ENCODE results near the gene TMEM51. TPM values are rescaled to one million over a fixed set of nuclear protein-coding genes. Genes with fewer than 3 reads are reported as not detected.

The TMEM51 gene
- total and polyA plus RNA-seq, 2 of the 13 experiments (the other 11 are each of a cell fraction or from before 2014, with no cell fraction given), result 12.2 to 22.3 TPM

- TF ChIP-seq ZFP91 (CRISPR knock-in tag; IDR thresholded peaks at IDR 0.05; ENCODE audit: borderline replicate concordance) (peak; percentile 34; the same call in 1 of the 2 replicates), MYC (CRISPR knock-in tag; IDR thresholded peaks at IDR 0.05; ENCODE audit: borderline replicate concordance) (no peak), ZNF75D (CRISPR knock-in tag; IDR thresholded peaks at IDR 0.05; ENCODE audit: borderline replicate concordance) (no peak), ZNF619 (CRISPR knock-in tag; IDR thresholded peaks at IDR 0.05) (no peak), ZSCAN25 (CRISPR knock-in tag; IDR thresholded peaks at IDR 0.05) (0 out of 2 replicates have a peak, but pooled peaks have one; percentile 45), GATA4 (IDR thresholded peaks at IDR 0.05; ENCODE audit: borderline replicate concordance, low read depth) (peak; percentile 82; the same call in 1 of the 2 replicates), SRSF1 (optimal IDR thresholded peaks at IDR 0.05; ENCODE audit: low read depth, low read length) (no peak), HES4 (CRISPR knock-in tag; IDR thresholded peaks at IDR 0.05; ENCODE audit: borderline replicate concordance) (no peak), STAG1 (CRISPR knock-in tag; IDR thresholded peaks at IDR 0.05) (no peak), TCF7 (IDR thresholded peaks at IDR 0.05; ENCODE audit: low read depth) (peak; percentile 78), MTA3 (CRISPR knock-in tag; IDR thresholded peaks at IDR 0.05) (no peak), ZNF83 (CRISPR knock-in tag; IDR thresholded peaks at IDR 0.05; ENCODE audit: borderline replicate concordance) (no peak), HNF4A (CRISPR knock-in tag; IDR thresholded peaks at IDR 0.05) (peak; percentile 89), TIGD3 (CRISPR knock-in tag; IDR thresholded peaks at IDR 0.05; ENCODE audit: borderline replicate concordance) (no peak), RBM22 (optimal IDR thresholded peaks at IDR 0.05; ENCODE audit: low read length) (no peak), PAF1 (CRISPR knock-in tag; IDR thresholded peaks at IDR 0.05) (no peak), ZNF747 (CRISPR knock-in tag; IDR thresholded peaks at IDR 0.05; ENCODE audit: borderline replicate concordance) (no peak), ZNF501 (CRISPR knock-in tag; IDR thresholded peaks at IDR 0.05) (0 out of 2 replicates have a peak, but pooled peaks have one; percentile 50), DDIT3 (CRISPR knock-in tag; IDR thresholded peaks at IDR 0.05) (no peak), TRIM24 (CRISPR knock-in tag; IDR thresholded peaks at IDR 0.05) (0 out of 2 replicates have a peak, but pooled peaks have one; percentile 46), SMAD3 (CRISPR knock-in tag; IDR thresholded peaks at IDR 0.05) (no peak), CBFB (CRISPR knock-in tag; IDR thresholded peaks at IDR 0.05) (no peak), AHDC1 (CRISPR knock-in tag; IDR thresholded peaks at IDR 0.05; ENCODE audit: borderline replicate concordance) (peak; percentile 49; the same call in 1 of the 2 replicates)
Measured at GRCh38 chr1:15145327-15145726, 8.2 kb upstream of the TMEM51 start (continued).
